ENCODE data around the gene VPS51.
"Not testable (repeated sequence)": the region's sequence is repeated elsewhere in the genome, so short reads cannot be mapped to it uniquely, and the experiment has no call there.

The VPS51 gene

GRCh38 chr11:65147352-65148075 is 51.5 kb downstream of the VPS51 start:
- DNase-seq, result no peak
- intact Hi-C loops (cut with DNase I), result no loop called here

DNA sequence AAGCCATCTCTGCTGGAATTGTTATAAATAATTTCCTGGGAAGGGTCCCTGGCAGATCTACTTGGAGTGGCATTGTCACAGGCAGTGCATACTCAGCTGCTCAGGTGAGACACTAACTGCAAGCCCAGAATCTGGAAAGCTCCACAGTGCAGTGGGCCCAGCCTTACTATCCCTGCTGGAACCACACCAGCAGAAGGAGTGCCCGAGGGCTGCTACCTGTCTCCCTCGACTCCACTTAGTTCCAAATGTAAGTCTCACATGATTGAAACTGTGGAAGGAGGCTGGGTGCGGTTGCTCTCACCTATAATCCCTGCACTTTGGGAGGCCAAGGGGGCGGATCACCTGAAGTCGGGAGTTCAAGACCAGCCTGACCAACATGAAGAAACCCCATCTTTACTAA is 52.6 kb downstream of the VPS51 start:
- no peak for DNase-seq
- intact Hi-C loops (cut with DNase I), result no loop called here

DNA sequence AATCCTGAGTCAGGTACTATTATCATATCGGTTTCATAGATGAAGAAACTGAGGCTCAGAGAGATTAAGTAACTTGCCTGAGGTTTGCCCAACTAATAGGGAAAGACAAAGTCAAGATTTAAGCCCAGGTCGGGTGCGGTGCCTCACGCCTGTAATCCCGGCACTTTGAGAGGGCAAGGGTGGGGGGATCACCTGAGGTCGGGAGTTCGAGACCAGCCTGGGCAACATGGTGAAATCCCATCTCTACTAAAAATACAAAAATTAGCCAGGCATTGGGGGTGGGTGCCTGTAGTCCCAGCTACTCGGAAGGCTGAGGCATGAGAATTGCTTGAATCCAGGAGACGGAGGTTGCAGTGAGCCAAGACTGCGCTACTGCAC is 54.1 kb downstream of the VPS51 start:
- DNase-seq, result peak in 1 of 42 donors; percentile 40
- intact Hi-C loops (cut with DNase I), result not testable (repeated sequence)

GRCh38 chr11:65150509-65151299 is 54.7 kb downstream of the VPS51 start:
- intact Hi-C loops (cut with DNase I), result no loop called here

DNA sequence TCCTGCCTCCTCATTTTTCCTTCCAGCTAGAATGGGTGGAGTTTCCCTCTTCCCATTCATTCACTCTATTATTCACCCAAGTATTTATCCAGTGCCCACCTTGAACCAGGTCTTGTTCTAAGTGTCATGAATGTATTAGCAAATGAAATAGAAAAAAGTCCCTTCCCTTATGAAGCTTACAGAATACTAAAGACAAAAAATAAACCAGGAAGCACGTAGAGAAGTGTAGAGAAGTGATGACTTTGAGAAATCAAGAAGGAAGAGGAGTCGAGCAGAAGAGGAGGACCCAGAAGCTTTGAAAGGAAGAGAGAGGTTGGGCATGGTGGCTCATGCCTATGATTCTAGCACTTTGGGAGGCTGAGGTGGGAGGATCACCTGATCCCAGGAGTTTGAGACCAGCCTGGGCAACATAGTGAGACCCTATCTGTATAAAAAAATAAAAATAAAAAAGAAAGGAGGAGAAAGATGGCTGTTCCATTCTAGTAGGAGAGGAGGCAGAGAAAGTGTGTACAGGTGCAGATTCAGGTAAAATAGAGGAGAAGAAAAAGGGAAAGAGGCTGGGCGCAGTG is 55.4 kb downstream of the VPS51 start:
- intact Hi-C loops (cut with DNase I), result no loop called here

More at GRCh38 chr11:65150509-65151299, 54.7 kb downstream of the VPS51 start:
- DNase-seq, result peak; percentile 19 to 89 (median 55)

DNA sequence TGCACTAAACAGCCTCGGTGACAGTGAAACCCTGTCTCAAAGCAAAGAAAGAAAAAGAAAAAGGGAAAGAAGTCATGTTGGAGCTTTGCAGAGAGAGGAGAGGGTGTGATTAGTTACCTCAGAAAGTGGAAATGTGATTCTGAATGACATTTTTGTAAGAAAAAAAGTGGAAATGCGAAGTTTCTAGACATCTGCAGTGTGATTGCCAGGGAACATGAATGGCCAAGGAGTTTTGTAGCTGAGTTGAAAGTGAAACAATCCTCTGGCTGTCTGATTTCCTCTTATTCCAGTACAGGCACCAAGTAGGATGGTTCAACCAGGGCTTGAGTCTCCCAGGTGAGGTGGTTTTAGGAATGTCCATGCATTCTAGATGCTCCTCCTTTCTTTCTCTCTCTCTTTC is 56.1 kb downstream of the VPS51 start:
- no peak for DNase-seq
- intact Hi-C loops (cut with DNase I), result no loop called here

More for the DNA sequence above, 55.4 kb downstream of the VPS51 start:
- no peak for DNase-seq

DNA sequence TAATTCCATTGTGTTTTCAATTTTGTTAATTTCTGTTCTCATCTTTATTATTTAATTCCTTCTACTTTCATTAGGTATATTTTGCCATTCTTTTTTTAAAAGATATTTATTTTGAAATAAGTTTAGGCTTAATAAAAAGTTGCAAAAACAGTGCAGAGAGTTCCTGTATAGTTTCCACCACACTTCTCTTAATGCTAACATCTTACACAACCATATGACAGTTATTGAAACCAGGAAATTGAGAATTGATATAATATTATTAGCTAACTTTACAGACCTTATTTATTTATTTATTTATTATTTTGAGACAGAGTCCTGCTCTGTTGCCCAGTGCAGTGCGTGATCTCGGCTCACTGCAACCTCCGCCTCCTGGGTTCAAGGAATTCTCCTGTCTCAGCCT is 60.2 kb downstream of the VPS51 start:
- intact Hi-C loops (cut with DNase I), result no loop called here
- no peak for DNase-seq

DNA sequence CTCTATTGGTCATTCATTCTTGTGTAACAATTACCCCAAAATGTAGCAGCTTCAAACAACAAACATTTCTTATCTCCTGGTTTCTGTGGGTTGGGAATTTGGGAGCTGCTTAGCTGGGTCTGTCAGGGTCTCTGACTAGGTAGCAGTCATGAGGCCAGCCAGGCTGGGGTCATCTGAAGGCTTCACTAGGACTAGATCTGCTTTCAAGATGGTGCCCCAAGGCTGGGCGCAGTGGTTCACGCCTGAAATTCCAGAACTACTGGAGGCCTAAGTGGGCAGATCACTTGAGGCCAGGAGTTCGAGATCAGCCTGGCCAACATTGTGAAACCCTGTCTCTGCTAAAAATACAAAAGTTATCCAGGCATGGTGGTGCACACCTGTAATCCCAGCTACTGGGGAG is 60.9 kb downstream of the VPS51 start:
- intact Hi-C loops (cut with DNase I), result no loop called here
- DNase-seq, result no peak

DNA sequence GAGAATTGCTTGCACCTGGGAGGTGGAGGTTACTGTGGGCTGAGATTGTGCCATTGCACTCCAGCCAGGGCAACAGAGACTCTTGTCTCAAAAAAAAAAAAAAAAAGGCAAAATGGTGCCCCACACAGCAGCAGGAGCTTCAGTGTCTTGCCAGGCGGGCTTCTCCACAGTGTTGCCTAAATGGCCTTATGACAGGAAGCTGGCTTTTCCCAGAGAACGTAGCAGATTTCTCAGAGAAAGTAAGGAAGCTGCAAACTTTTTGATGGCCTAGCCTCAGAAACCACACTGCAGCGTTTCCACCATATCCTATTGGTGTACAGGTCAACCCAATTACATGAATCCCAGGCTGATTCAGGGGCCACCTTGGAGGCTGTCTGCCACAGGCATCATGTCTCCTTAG is 61.3 kb downstream of the VPS51 start:
- no peak for DNase-seq
- intact Hi-C loops (cut with DNase I), result no loop called here

DNA sequence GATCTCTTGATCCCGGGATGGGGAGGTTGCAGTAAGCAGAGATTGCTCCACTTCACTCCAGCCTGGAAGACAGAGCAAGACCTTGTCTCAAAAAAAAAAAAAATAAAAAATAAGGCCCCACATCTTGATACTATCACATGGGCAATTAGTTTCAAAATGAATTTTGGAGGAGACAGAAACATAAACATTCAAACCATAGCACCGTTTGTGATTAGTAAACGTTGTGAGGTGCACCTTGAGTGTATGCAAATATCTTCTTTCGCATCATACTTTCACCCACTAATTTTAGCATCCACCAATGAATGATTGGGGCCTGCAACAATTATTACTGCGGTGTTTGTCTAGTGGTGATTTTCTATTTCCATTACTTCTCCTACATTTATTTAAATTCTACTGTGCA is 63.0 kb downstream of the VPS51 start:
- intact Hi-C loops (cut with DNase I), result no loop called here
- DNase-seq, result no peak

DNA sequence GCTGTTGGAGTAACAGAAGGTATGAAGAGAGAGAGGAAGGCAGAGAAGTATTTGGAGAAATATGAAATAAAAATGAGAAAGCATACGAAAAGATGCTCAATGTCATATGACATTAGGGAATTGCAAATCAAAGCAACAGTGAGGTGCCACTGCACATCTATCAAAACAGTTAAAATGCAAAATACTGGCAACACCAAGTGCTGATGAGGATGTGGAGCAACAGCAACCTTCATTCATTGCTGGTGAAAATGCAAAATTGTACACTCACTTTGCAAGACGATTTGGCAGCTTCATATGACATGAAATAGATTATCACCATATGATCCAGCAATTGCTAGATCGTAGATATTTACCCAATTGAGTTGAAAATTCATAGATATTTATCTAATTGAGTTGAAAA is 64.6 kb downstream of the VPS51 start:
- intact Hi-C loops (cut with DNase I), result no loop called here
- no peak for DNase-seq
